ENCODE measurements around the gene EED.

GRCh38 chr11:86274999-86275398, 30.4 kb downstream of the EED start:
- TF ChIP-seq YY1 (IDR thresholded peaks at IDR 0.05; ENCODE audit: extremely low read depth, insufficient replicate concordance, low read depth, low read length) (no peak), SP1 (IDR thresholded peaks at IDR 0.05; ENCODE audit: low read depth) (no peak), MAX (IDR thresholded peaks at IDR 0.05) (no peak), EZH2phosphoT487 (IDR thresholded peaks at IDR 0.05; ENCODE audit: borderline replicate concordance) (no peak), CTCF (IDR thresholded peaks at IDR 0.05 in 2 of 3, conservative IDR thresholded peaks at IDR 0.05 in 1 of 3; ENCODE audit: borderline replicate concordance in 1 of 3, insufficient read depth in 1 of 3, low read depth in 2 of 3, low read length in 2 of 3) (no peak), POLR2A (IDR thresholded peaks at IDR 0.05; ENCODE audit: borderline replicate concordance, extremely low read depth, insufficient read depth, insufficient read length) (no peak), TCF7L2 (IDR thresholded peaks at IDR 0.05; ENCODE audit: borderline replicate concordance, extremely low read depth, insufficient read depth, insufficient read length) (no peak)

All from HCT116 (cell line).